Heart left ventricle (tissue), 16 donors: ENCODE data around the gene AKAP13. TPM values are rescaled to one million over a fixed set of nuclear protein-coding genes. Genes with fewer than 3 reads are reported as not detected.

Experiments used
- ATAC-seq, 4 donors: fragments of 200-7000 bp; cut with Tn5 transposase; one replicate each; pipeline ENCODE4 v1.9.1; 2020 to 2022; ENCODE audit warnings: moderate library complexity in 4 of 4, mild to moderate bottlenecking in 3 of 4, moderate number of reproducible peaks in 1 of 4
- DNase-seq, 5 donors: peaks; one replicate each; pipeline ENCODE4 v3.0.0-alpha.2; 2020
- H3K27ac ChIP-seq, 12 donors: fragments of 200-600 bp; sonication (generic) in 4 of 12; one replicate each; pipeline versions ENCODE4 v1.5.0 to v1.8.0; 2016 to 2022; ENCODE audit warnings: mild to moderate bottlenecking in 2 of 12
- H3K27me3 ChIP-seq, 9 donors: fragments of 200-600 bp; sonication (generic) in 2 of 9; one replicate each; pipeline versions ENCODE4 v1.5.1 to v1.8.0; 2016 to 2022; ENCODE audit warnings: mild to moderate bottlenecking in 3 of 9
- H3K36me3 ChIP-seq, 9 donors: fragments of 200-600 bp; sonication (generic) in 2 of 9; one replicate each; pipeline versions ENCODE4 v1.5.0 to v1.8.0; 2018 to 2022; ENCODE audit warnings: mild to moderate bottlenecking in 2 of 9
- H3K4me1 ChIP-seq, 12 donors: fragments of 200-600 bp; sonication (generic) in 4 of 12; one replicate each; pipeline versions ENCODE4 v1.5.0 to v1.8.0; 2016 to 2022; ENCODE audit warnings: mild to moderate bottlenecking in 3 of 12
- H3K4me3 ChIP-seq, 12 donors: fragments of 200-600 bp; sonication (generic) in 4 of 12; one replicate each; pipeline versions ENCODE4 v1.5.0 to v1.8.0; 2017 to 2022; ENCODE audit warnings: mild to moderate bottlenecking in 9 of 12, moderate library complexity in 4 of 12
- H3K9me3 ChIP-seq, 12 donors: fragments of 200-600 bp; sonication (generic) in 4 of 12; one replicate each; pipeline versions ENCODE4 v1.5.0 to v1.8.0; 2016 to 2022; ENCODE audit warnings: mild to moderate bottlenecking in 1 of 12
- CTCF ChIP-seq, 12 donors: fragments of 200-600 bp; sonication (generic) in 4 of 12; IDR thresholded peaks; one replicate each; pipeline versions ENCODE4 v1.5.0 to v1.8.0; 2018 to 2022; ENCODE audit warnings: antibody characterized with exemption in 12 of 12, mild to moderate bottlenecking in 5 of 12
- POLR2A ChIP-seq, 2 donors: fragments of 450-650 bp; IDR thresholded peaks; one replicate each; pipeline ENCODE4 v1.6.1; 2017; ENCODE audit warnings: antibody characterized with exemption in 2 of 2, mild to moderate bottlenecking in 2 of 2, moderate library complexity in 2 of 2
- WGBS, 4 donors: extraction: QIAGEN DNeasy Blood & Tissue Kit in 2 of 4; methylation state at CpG; one replicate each; pipeline versions ENCODE4 v1.1.5 to v1.1.7; 2013 to 2018; 5-methylcytosine and 5-hydroxymethylcytosine counted together
- intact Hi-C, 10 donors: fragments of 100-400 bp; cut with DNase I; formaldehyde crosslinking; loops; one replicate each; pipeline versions ENCODE4 v1.11.1 to v1.14.2; 2022
- polyA plus RNA-seq, 2 donors: library from polyadenylated mRNA; stranded (reverse); fragments of 200-250 nt; gene quantifications; one replicate each; pipeline ENCODE4 v1.2.3, GENCODE V29; 2013
- total RNA-seq, 9 donors: library from RNA; depleted of rRNA in 2 of 9; stranded (reverse); fragments of >200 nt in 2 of 9; fragmentation: NEBNext Ultra II Directional in 3 of 9; extraction: Animal tissue kit (Norgen Biotek cat#: 25700) in 3 of 9; gene quantifications; one replicate each; pipeline versions ENCODE4 v1.1.0 to v1.2.4, GENCODE V29; 2016 to 2023
- donor health status: ischemic (EF 13 %, LVEDD 7.1; RV severe dilation, severe dysfunction).
- donor health status: healthy with polysubstance abuse.
- donor health status: DM: no; HTN: yes; CAD: no.
- donor health status: DM: no; HTN: no; CAD: no.
- donor health status: ischemic (EF 25% LVEDD 6.9; RV normal size, moderate dysfunction).
- donor health status: ischemic (EF 25% LVEDD 5.7; RV mildly dilated, moderate dysfunction).
- donor health status: healthy.
- donor health status: DM: yes; HTN: yes; CAD: no.
- donor health status: ischemic (EF 35%, LVEDD 5.7; RV mildly dilated, moderate dysfunction).
- donor health status: nonischemic (EF 11% LVEDD 7.7; RV severe dilation, severe dysfunction).
- donor health status: DM: yes; HTN: yes; CAD: no.
- donor health status: PGD.
- donor health status: ischemic (EF 29% LVEDD 5.4; RV normal size, mild dysfunction).
- donor health status: nonischemic (EF 23%, LVEDD 6.1; RV moderate dilation, normal function).

AKAP13 gene
- total and polyA plus RNA-seq, 11 donors: 124 to 598 (median 340) TPM

DNA sequence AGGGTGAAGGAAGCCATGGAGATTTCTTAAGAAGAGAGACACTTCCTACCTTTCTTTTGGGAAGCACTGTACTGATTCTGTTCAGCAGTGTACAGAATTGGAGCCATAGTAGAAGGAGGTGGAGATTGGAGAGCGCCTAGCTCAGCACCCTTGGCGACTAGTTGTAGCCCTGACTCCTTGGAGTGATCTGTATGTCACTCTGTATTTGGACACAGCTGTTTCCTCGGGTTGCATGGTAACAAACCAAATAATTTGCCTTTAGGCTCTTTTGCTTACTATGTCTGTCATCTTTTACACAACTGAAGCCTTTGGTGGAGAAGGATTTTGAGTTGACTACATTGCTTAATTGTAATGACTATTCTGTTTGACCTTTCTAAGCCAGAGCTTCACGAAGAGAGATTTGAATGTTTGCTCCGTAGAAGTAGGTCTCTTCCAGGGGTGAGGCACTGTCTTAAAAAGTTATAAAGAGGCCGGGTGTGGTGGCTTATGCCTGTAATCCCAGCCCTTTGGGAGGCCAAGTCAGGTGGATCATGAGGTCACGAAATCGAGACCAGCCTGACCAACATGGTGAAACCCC, 77.1 kb downstream of the AKAP13 start:
- H3K27me3 ChIP-seq: no peaks in the 10 kb centered on the region
- WGBS, 4 donors: 68 to 80% (median 75%) methylated on average over 8 of the region's 8 CpGs

DNA sequence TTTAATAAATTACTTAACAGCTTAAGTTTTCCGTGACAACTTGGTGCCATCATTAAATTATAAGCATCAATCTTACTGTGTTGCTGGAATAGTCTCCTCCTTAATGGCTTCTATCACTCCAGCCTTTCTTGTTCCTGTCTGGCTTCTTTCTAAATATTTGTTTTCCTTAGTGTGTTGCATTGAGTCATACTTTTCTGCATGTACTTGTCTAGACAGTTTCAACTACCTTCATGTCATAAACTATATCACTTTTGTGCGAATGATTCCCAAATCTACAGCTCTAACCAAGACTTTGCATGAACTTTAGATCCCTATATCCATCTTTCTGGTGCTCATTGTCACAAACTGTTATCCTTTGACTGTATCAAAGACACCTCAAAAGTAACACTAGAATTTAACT, 78.4 kb downstream of the AKAP13 start:
- H3K9me3 ChIP-seq: no peaks in the 10 kb centered on the region
- 71 to 95% (median 94%) methylated on average over 2 of the region's 2 CpGs for WGBS, 4 donors
- H3K36me3 ChIP-seq: peaks cover 0 to 6% (median 0%) of the 10 kb centered on the region in 9 donors
- H3K27ac ChIP-seq: no peak overlapping the region
- ATAC-seq (no peak), DNase-seq (no peak)
- H3K4me1 ChIP-seq: peaks cover 0 to 85% (median 43%) of the 10 kb centered on the region in 12 donors
- no peaks in the 10 kb centered on the region for H3K27me3 ChIP-seq
- intact Hi-C loops: loop anchor here in 2 of 10 donors (5.0 to 10.0 kb wide), 2 partner anchors 41 to 74 kb away; partner anchors contain the start of gene AKAP13 (in 1 of the 2)
- no peak overlapping the region for H3K4me3 ChIP-seq
- TF ChIP-seq CTCF (IDR thresholded peaks at IDR 0.05) (no peak), POLR2A (IDR thresholded peaks at IDR 0.05) (no peak)

More for the DNA sequence above, 77.1 kb downstream of the AKAP13 start:
- Histone ChIP-seq H3K4me1 (peaks cover 0 to 87% (median 46%) of the 10 kb centered on the region in 12 donors), H3K27ac (peak overlapping the region in 3 of 12 donors; percentile 1 to 14 (median 13)), H3K9me3 (no peaks in the 10 kb centered on the region), H3K4me3 (no peak overlapping the region), H3K36me3 (peaks cover 0 to 5% (median 0%) of the 10 kb centered on the region in 9 donors)
- ATAC-seq (peak in 3 of 4 donors; percentile 47 to 63 (median 52)), DNase-seq (no peak)
- intact Hi-C loops: loop anchor here in 2 of 10 donors (5.0 to 10.0 kb wide), 2 partner anchors 40 to 73 kb away; partner anchors contain the start of gene AKAP13 (in 1 of the 2)
- no peak for TF ChIP-seq POLR2A (IDR thresholded peaks at IDR 0.05)
- no peak for TF ChIP-seq CTCF (IDR thresholded peaks at IDR 0.05)

- peaks cover 0 to 6% (median 0%) of the 10 kb centered on the region in 9 donors for H3K36me3 ChIP-seq
- no peaks in the 10 kb centered on the region for H3K27me3 ChIP-seq
- H3K27ac ChIP-seq: no peak overlapping the region
- intact Hi-C loops: no loop called here
- H3K4me1 ChIP-seq: peaks cover 0 to 65% (median 33%) of the 10 kb centered on the region in 12 donors
- DNase-seq (no peak), ATAC-seq (peak in 1 of 4 donors; percentile 22)
- H3K4me3 ChIP-seq: no peak overlapping the region
- TF ChIP-seq POLR2A (IDR thresholded peaks at IDR 0.05): no peak
- no peak for TF ChIP-seq CTCF (IDR thresholded peaks at IDR 0.05)
- no peaks in the 10 kb centered on the region for H3K9me3 ChIP-seq
Measured at GRCh38 chr15:85462029-85462428, 81.6 kb downstream of the AKAP13 start.

- Histone ChIP-seq H3K4me3 (no peak overlapping the region), H3K4me1 (peaks cover 0 to 60% (median 25%) of the 10 kb centered on the region in 12 donors), H3K27ac (peak overlapping the region in 10 of 12 donors; percentile 6 to 58 (median 35)), H3K27me3 (no peaks in the 10 kb centered on the region), H3K36me3 (peaks cover 0 to 6% (median 0%) of the 10 kb centered on the region in 9 donors), H3K9me3 (no peaks in the 10 kb centered on the region)
- TF ChIP-seq CTCF (IDR thresholded peaks at IDR 0.05): no peak
- no peak for TF ChIP-seq POLR2A (IDR thresholded peaks at IDR 0.05)
- DNase-seq (no peak), ATAC-seq (peak in 2 of 4 donors; percentile 4 to 9)
- WGBS, 4 donors: 60 to 76% (median 71%) methylated on average over 4 of the region's 4 CpGs
- intact Hi-C loops: no loop called here
Measured at GRCh38 chr15:85463276-85463892, 83.0 kb downstream of the AKAP13 start.
